Amygdala (tissue), 56 donors: ENCODE measurements around the gene MLH3.
A peak's percentile ranks its signal among the peaks of the same experiment; 100 is the strongest.

ENCODE experiments used
- DNase-seq, 56 donors: peaks; one replicate each; lab custom pipeline; 2025; lab: John Stamatoyannopoulos, UW

Gene MLH3

GRCh38 chr14:74988993-74989392 is 62.3 kb downstream of the MLH3 start:
- DNase-seq: no peak

- DNase-seq: no peak
These were observed 63.1 kb downstream of the MLH3 start for GRCh38 chr14:74988131-74988530.

- no peak for DNase-seq
These were observed 65.5 kb downstream of the MLH3 start for GRCh38 chr14:74985806-74986205.

GRCh38 chr14:74985028-74985310 is 66.3 kb downstream of the MLH3 start:
- DNase-seq: no peak

- DNase-seq: no peak
These were observed 66.8 kb downstream of the MLH3 start for GRCh38 chr14:74984236-74985027.

- no peak for DNase-seq
These were observed 67.9 kb downstream of the MLH3 start for GRCh38 chr14:74983343-74983742.

- no peak for DNase-seq
These were observed 68.6 kb downstream of the MLH3 start for GRCh38 chr14:74982661-74983060.

- DNase-seq: no peak
These were observed 69.4 kb downstream of the MLH3 start for GRCh38 chr14:74981833-74982232.

- no peak for DNase-seq
These were observed 69.8 kb downstream of the MLH3 start for GRCh38 chr14:74981462-74981782.

- DNase-seq: peak in 1 of 56 donors; percentile 8
These were observed 70.4 kb downstream of the MLH3 start for GRCh38 chr14:74980731-74981461.

- DNase-seq: no peak
These were observed 70.9 kb downstream of the MLH3 start for GRCh38 chr14:74980398-74980730.

- no peak for DNase-seq
These were observed 71.5 kb downstream of the MLH3 start for GRCh38 chr14:74979442-74980397.

GRCh38 chr14:74979029-74979428 is 72.2 kb downstream of the MLH3 start:
- no peak for DNase-seq

- no peak for DNase-seq
These were observed 72.8 kb downstream of the MLH3 start for GRCh38 chr14:74978416-74978947.

GRCh38 chr14:74977901-74978385 is 73.3 kb downstream of the MLH3 start:
- DNase-seq: no peak

- DNase-seq: no peak
These were observed 73.9 kb downstream of the MLH3 start for GRCh38 chr14:74977164-74977900.

- no peak for DNase-seq
These were observed 74.8 kb downstream of the MLH3 start for GRCh38 chr14:74976264-74977113.

GRCh38 chr14:74975059-74975810 is 76.0 kb downstream of the MLH3 start:
- no peak for DNase-seq
